Testis (tissue), 3 donors: ENCODE data around the gene TOP1. TPM values are rescaled to one million over a fixed set of nuclear protein-coding genes. Genes with fewer than 3 reads are reported as not detected.

ENCODE experiments used
- DNase-seq: peaks from one replicate; pipeline ENCODE4 v3.0.0-alpha.2; 2019
- H3K27ac ChIP-seq, 2 donors: fragments of 200-600 bp; sonication (generic); one replicate each; pipeline ENCODE4 v1.5.1; 2019
- H3K27me3 ChIP-seq: fragments of 200-600 bp; sonication (generic); one replicate; pipeline ENCODE4 v1.5.1; 2019
- H3K36me3 ChIP-seq: fragments of 200-600 bp; sonication (generic); one replicate; pipeline ENCODE4 v1.5.1; 2017; ENCODE audit warnings: low read depth; ENCODE audit errors: missing control alignments
- H3K4me1 ChIP-seq: fragments of 200-600 bp; sonication (generic); one replicate; pipeline ENCODE4 v1.5.1; 2019
- H3K4me3 ChIP-seq, 2 donors: fragments of 200-600 bp; sonication (generic); one replicate each; pipeline ENCODE4 v1.5.1; 2017 to 2019
- H3K9me3 ChIP-seq: fragments of 200-600 bp; sonication (generic); one replicate; pipeline ENCODE4 v1.5.1; 2017
- POLR2A ChIP-seq: fragments of 450-650 bp; IDR thresholded peaks from one replicate; pipeline ENCODE4 v1.6.1; 2017; ENCODE audit warnings: antibody characterized with exemption, mild to moderate bottlenecking, moderate library complexity
- WGBS, 2 donors: methylation state at CpG; one replicate each; pipeline ENCODE4 v1.1.5; 2018; 5-methylcytosine and 5-hydroxymethylcytosine counted together
- intact Hi-C: fragments of 100-400 bp; cut with DNase I; formaldehyde crosslinking; loops from one replicate; pipeline ENCODE4 v1.15.1; 2023; ENCODE audit warnings: low total_unique reads
- polyA plus RNA-seq: library from polyadenylated mRNA; stranded (reverse); fragments of 350-450 nt; fragmentation: Illumina TruSeq; extraction: RNeasy Lipid Tissue Mini Kit (QIAGEN cat#74804); gene quantifications from one replicate; pipeline ENCODE4 v1.2.3, GENCODE V29; 2014; ENCODE audit warnings: low read depth, low replicate concordance; ENCODE audit not compliant: insufficient read depth
- total RNA-seq, 2 donors: library from RNA; depleted of rRNA; stranded (reverse); fragments of >200 nt; gene quantifications; one replicate each; pipeline ENCODE4 v1.2.3, GENCODE V29; 2016
- TF ChIP-seq, protein P1 (sequence below), 3 experiments: fragments of 450-650 bp in 2 of 3; fragments of 200-600 bp in 1 of 3; sonication (generic) in 1 of 3; IDR thresholded peaks; one replicate each; pipeline ENCODE4 v1.5.1; 2016 to 2019; ENCODE audit warnings: antibody characterized with exemption in 3 of 3, mild to moderate bottlenecking in 2 of 3, moderate library complexity in 1 of 3

Gene TOP1
- total and polyA plus RNA-seq, 3 donors from 2014 or later = 12.1 to 36.6 (median 33.8) TPM

GRCh38 chr20:41133709-41134361 lies 105.2 kb downstream of the TOP1 start:
- intact Hi-C loops = no loop called here
- 70 to 86% methylated on average over 7 of the region's 7 CpGs for WGBS, 2 donors

DNA sequence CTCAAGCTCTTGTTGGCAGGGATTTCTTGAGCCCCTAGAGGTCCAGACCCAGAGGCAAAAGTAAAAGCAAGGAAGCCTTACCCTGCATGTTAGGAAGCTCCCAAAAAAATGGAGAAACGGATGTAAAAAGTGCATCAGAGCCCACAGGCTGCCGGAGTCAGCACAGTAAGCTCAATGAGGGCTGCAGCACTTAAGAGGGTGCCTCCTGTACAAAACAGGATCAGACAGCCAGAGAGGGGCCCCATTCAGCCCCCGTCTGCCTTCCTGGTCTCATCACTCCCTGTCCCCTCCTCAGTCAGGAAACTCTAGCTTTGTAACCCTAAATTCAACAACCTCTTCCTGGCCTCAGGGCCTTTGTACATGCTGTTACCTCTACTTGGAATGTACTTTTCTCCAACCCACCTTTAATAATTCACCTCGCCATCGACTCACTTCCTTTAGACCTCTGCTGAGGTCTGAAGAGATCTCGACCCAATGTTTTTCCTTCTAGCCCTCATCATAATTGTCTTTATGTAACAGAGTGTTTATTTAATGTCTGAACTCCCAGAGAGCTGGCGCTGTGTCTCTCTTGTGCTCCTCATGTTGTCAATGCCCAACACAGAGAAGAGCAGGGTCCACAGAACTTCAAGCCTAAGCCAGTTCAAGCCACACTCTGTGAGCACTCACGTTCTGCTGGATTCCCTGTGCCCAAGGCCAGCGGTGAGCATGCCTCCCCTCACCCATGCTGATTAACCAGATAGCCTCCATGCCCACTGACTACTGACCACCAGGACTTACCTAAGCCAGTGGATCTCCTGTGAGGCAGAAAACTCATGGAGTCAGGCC lies 106.0 kb downstream of the TOP1 start:
- no peak overlapping the region for H3K27ac ChIP-seq
- no peaks in the 10 kb centered on the region for H3K9me3 ChIP-seq
- no peak for TF ChIP-seq POLR2A
- TF ChIP-seq, protein P1, sequence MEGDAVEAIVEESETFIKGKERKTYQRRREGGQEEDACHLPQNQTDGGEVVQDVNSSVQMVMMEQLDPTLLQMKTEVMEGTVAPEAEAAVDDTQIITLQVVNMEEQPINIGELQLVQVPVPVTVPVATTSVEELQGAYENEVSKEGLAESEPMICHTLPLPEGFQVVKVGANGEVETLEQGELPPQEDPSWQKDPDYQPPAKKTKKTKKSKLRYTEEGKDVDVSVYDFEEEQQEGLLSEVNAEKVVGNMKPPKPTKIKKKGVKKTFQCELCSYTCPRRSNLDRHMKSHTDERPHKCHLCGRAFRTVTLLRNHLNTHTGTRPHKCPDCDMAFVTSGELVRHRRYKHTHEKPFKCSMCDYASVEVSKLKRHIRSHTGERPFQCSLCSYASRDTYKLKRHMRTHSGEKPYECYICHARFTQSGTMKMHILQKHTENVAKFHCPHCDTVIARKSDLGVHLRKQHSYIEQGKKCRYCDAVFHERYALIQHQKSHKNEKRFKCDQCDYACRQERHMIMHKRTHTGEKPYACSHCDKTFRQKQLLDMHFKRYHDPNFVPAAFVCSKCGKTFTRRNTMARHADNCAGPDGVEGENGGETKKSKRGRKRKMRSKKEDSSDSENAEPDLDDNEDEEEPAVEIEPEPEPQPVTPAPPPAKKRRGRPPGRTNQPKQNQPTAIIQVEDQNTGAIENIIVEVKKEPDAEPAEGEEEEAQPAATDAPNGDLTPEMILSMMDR (IDR thresholded peaks at IDR 0.05) = no peak
- no peaks in the 10 kb centered on the region for H3K36me3 ChIP-seq
- WGBS, 2 donors = 79 to 89% methylated on average over 9 of the region's 9 CpGs
- intact Hi-C loops = no loop called here
- peaks cover 9% of the 10 kb centered on the region for H3K4me1 ChIP-seq
- no peaks in the 10 kb centered on the region for H3K27me3 ChIP-seq
- DNase-seq = no peak
- H3K4me3 ChIP-seq = no peak overlapping the region

More at GRCh38 chr20:41133709-41134361, 105.2 kb downstream of the TOP1 start:
- Histone ChIP-seq H3K9me3 (no peaks in the 10 kb centered on the region), H3K4me1 (peaks cover 3% of the 10 kb centered on the region), H3K4me3 (no peak overlapping the region), H3K27ac (no peak overlapping the region), H3K36me3 (no peaks in the 10 kb centered on the region), H3K27me3 (no peaks in the 10 kb centered on the region)
- TF ChIP-seq, protein P1 (IDR thresholded peaks at IDR 0.05) = no peak
- no peak for TF ChIP-seq POLR2A
- no peak for DNase-seq

DNA sequence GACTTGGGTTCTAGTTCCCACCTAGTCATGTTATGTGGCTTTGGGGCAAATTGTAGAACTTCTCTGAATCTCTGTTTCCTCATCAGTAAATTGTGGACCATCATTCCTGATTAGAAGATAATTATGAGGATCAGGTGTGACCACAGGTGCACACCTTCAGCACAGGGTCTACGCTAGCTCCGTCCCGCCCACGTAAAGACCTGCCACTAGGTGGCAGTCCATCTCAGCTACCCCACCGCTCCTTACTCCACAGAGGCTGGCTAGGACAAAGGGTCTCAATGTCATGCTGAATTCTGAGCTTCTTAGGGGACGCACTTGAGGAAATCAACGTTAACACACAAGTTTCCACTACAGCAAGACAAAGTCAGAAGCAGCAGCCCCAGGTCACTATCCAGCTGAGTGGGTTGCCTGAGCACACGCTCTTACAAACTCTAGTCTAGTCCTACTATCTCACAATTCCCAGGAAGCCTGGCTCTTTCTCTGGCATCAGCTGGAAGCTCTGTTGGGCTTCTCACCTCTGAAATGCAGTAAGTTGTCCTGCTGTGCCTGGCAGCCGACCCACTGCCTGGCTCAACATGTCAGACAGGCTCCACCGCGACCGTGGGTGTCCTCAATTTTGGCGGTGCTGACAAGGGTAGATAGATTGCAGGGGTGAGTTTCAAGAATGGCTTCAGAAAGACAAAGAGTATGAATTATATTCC lies 106.7 kb downstream of the TOP1 start:
- WGBS, 2 donors = 61 to 65% methylated on average over 8 to 13 of the region's 13 CpGs
- peak; percentile 51 for DNase-seq
- no peak for TF ChIP-seq POLR2A
- TF ChIP-seq, protein P1 (IDR thresholded peaks at IDR 0.05) = peak; percentile 14 to 48 (median 31)
- Histone ChIP-seq H3K27me3 (no peaks in the 10 kb centered on the region), H3K4me3 (peak overlapping the region in 1 of 2 donors; percentile 69), H3K9me3 (no peaks in the 10 kb centered on the region), H3K27ac (no peak overlapping the region), H3K4me1 (peaks cover 9% of the 10 kb centered on the region), H3K36me3 (no peaks in the 10 kb centered on the region)
- intact Hi-C loops = no loop called here

GRCh38 chr20:41135888-41136679 lies 107.5 kb downstream of the TOP1 start:
- WGBS, 2 donors = 21 to 27% methylated on average over 23 of the region's 23 CpGs
- H3K36me3 ChIP-seq = no peaks in the 10 kb centered on the region
- intact Hi-C loops = no loop called here
- H3K4me1 ChIP-seq = peaks cover 13% of the 10 kb centered on the region
- H3K27ac ChIP-seq = peak overlapping the region; percentile 86 to 97
- no peak for DNase-seq
- H3K4me3 ChIP-seq = peak overlapping the region; percentile 69 to 98
- TF ChIP-seq, protein P1 (IDR thresholded peaks at IDR 0.05) = no peak
- no peak for TF ChIP-seq POLR2A
- H3K27me3 ChIP-seq = no peaks in the 10 kb centered on the region
- H3K9me3 ChIP-seq = no peaks in the 10 kb centered on the region
